NCI-H69 (cell line): ENCODE data around the gene RCN2.
"Not testable (repeated sequence)": the region's sequence is repeated elsewhere in the genome, so short reads cannot be mapped to it uniquely, and the experiment has no call there.

Experiments used
- DNase-seq: peaks from one replicate; lab custom pipeline; 2025; lab: John Stamatoyannopoulos, UW

Gene RCN2

GRCh38 chr15:76931397-76932134 is at the start of gene RCN2:
Gene RCN2, plus strand, starts transcription at chr15:76931749. Its CDS starts 93 bp downstream, at chr15:76931842.
- peak; percentile 95 for DNase-seq

GRCh38 chr15:76885212-76885611 is 46.3 kb upstream of the RCN2 start:
- DNase-seq, result no peak

GRCh38 chr15:76887280-76888141 is 44.0 kb upstream of the RCN2 start:
- DNase-seq, result not testable (repeated sequence)

- not testable (repeated sequence) for DNase-seq
Measured at GRCh38 chr15:76892836-76893235, 38.7 kb upstream of the RCN2 start.

GRCh38 chr15:76894174-76894573 is 37.4 kb upstream of the RCN2 start:
- DNase-seq, result no peak

GRCh38 chr15:76898102-76898501 is 33.4 kb upstream of the RCN2 start:
- DNase-seq, result no peak

- not testable (repeated sequence) for DNase-seq
Measured at GRCh38 chr15:76899176-76899930, 32.2 kb upstream of the RCN2 start.

- not testable (repeated sequence) for DNase-seq
Measured at GRCh38 chr15:76899931-76900310, 31.6 kb upstream of the RCN2 start.

GRCh38 chr15:76901965-76902364 is 29.6 kb upstream of the RCN2 start:
- DNase-seq, result no peak

GRCh38 chr15:76903251-76903681 is 28.3 kb upstream of the RCN2 start:
- DNase-seq, result peak; percentile 41

- DNase-seq, result peak; percentile 74
Measured at GRCh38 chr15:76904461-76905012, 27.0 kb upstream of the RCN2 start.

- peak; percentile 93 for DNase-seq
Measured at GRCh38 chr15:76905013-76905839, 26.3 kb upstream of the RCN2 start, which contains the start of gene SCAPER. Gene SCAPER, minus strand, starts transcription at chr15:76905340. Its CDS starts 21,523 bp downstream, at chr15:76883817.

- DNase-seq, result peak; percentile 32
Measured at GRCh38 chr15:76905855-76906254, 25.7 kb upstream of the RCN2 start.

GRCh38 chr15:76912430-76912829 is 19.1 kb upstream of the RCN2 start:
- no peak for DNase-seq

GRCh38 chr15:76913737-76914136 is 17.8 kb upstream of the RCN2 start:
- no peak for DNase-seq

GRCh38 chr15:76916369-76916768 is 15.2 kb upstream of the RCN2 start:
- peak; percentile 58 for DNase-seq

GRCh38 chr15:76928201-76928600 is 3.3 kb upstream of the RCN2 start:
- DNase-seq, result no peak

- peak; percentile 7 for DNase-seq
Measured at GRCh38 chr15:76929011-76929760, 2.4 kb upstream of the RCN2 start.

GRCh38 chr15:76930831-76931396 is 635 bp upstream of the RCN2 start:
- DNase-seq, result peak; percentile 39
